Kidney capillary endothelial cell (primary cell): ENCODE data around the gene BEGAIN.
"Not testable (repeated sequence)": the region's sequence is repeated elsewhere in the genome, so short reads cannot be mapped to it uniquely, and the experiment has no call there.

Experiments used
- DNase-seq: peaks from one replicate; pipeline ENCODE4 v3.0.0-alpha.2; 2018; ENCODE audit warnings: low spot score

The BEGAIN gene

GRCh38 chr14:100523131-100523842, 63.9 kb downstream of the BEGAIN start:
- no peak for DNase-seq

- no peak for DNase-seq
Observed at GRCh38 chr14:100522616-100523099, 64.6 kb downstream of the BEGAIN start.

- DNase-seq = not testable (repeated sequence)
Observed at GRCh38 chr14:100506053-100506452, 81.2 kb downstream of the BEGAIN start.

GRCh38 chr14:100504372-100505078, 82.7 kb downstream of the BEGAIN start:
- DNase-seq = peak; percentile 15

- no peak for DNase-seq
Observed at GRCh38 chr14:100503251-100503650, 84.0 kb downstream of the BEGAIN start.

- no peak for DNase-seq
Observed at GRCh38 chr14:100502622-100503220, 84.5 kb downstream of the BEGAIN start.

- no peak for DNase-seq
Observed at GRCh38 chr14:100500128-100500527, 87.1 kb downstream of the BEGAIN start.

- no peak for DNase-seq
Observed at GRCh38 chr14:100498068-100498467, 89.1 kb downstream of the BEGAIN start.

- DNase-seq = no peak
Observed at GRCh38 chr14:100495917-100496316, 91.3 kb downstream of the BEGAIN start.

- DNase-seq = no peak
Observed at GRCh38 chr14:100494645-100495044, 92.6 kb downstream of the BEGAIN start.

- DNase-seq = no peak
Observed at GRCh38 chr14:100490252-100490651, 97.0 kb downstream of the BEGAIN start.

- peak; percentile 29 for DNase-seq
Observed at GRCh38 chr14:100488057-100488456, 99.2 kb downstream of the BEGAIN start.

- no peak for DNase-seq
Observed at GRCh38 chr14:100487304-100487703, 99.9 kb downstream of the BEGAIN start.
